ENCODE data around the gene VPS50. TPM values are rescaled to one million over a fixed set of nuclear protein-coding genes. Genes with fewer than 3 reads are reported as not detected.

Gene VPS50
- polyA plus RNA-seq, 3 donors, result 7.6 to 12.6 (median 9.5) TPM

- WGBS (ENCODE audit: insufficient coverage), result 94% methylated on average over 2 of the region's 2 CpGs
- Mint-ChIP-seq H3K36me3 (peaks cover 6 to 9% of the 10 kb centered on the region in 2 donors), H3K27ac (no peak overlapping the region), H3K27me3 (ENCODE audit: low read depth in 3 of 3) (no peaks in the 10 kb centered on the region), H3K9me3 (no peaks in the 10 kb centered on the region), H3K4me3 (no peak overlapping the region), H3K4me1 (peaks cover 14% of the 10 kb centered on the region)
- Histone ChIP-seq H3K9ac (ENCODE audit: insufficient read depth, low read length, poor library complexity, severe bottlenecking) (no peak overlapping the region), H3K79me2 (ENCODE audit: insufficient read depth, low read length) (peaks cover 70% of the 10 kb centered on the region), H3K9me3 (replicated peaks in 1 of 2; ENCODE audit: control insufficient read depth in 1 of 2, insufficient read depth in 1 of 2, low read length in 2 of 2) (no peaks in the 10 kb centered on the region), H4K20me1 (ENCODE audit: insufficient read depth, low read length) (peaks cover 27% of the 10 kb centered on the region), H3K4me1 (ENCODE audit: control insufficient read depth in 1 of 2, insufficient read depth in 2 of 2, low read length in 2 of 2) (peaks cover 11 to 19% of the 10 kb centered on the region in 2 donors), H3K4me2 (replicated peaks; ENCODE audit: extremely low read depth, low read length, poor library complexity, severe bottlenecking) (no peak overlapping the region), H2AFZ (ENCODE audit: insufficient read depth, low read depth, low read length, poor library complexity, severe bottlenecking) (no peak overlapping the region), H3K36me3 (replicated peaks in 1 of 2; ENCODE audit: control insufficient read depth in 1 of 2, insufficient read depth in 2 of 2, low read length in 2 of 2) (peaks cover 4 to 10% of the 10 kb centered on the region in 2 donors), H3K4me3 (replicated peaks in 1 of 3; ENCODE audit: low read depth in 2 of 3, low read length in 3 of 3) (no peak overlapping the region), H3K27me3 (ENCODE audit: control insufficient read depth in 2 of 2, insufficient read depth in 2 of 2, low read length in 2 of 2) (peaks cover 0 to under 1% of the 10 kb centered on the region in 2 donors), H3K27ac (ENCODE audit: low read depth in 1 of 2, low read length in 2 of 2) (no peak overlapping the region)
- TF ChIP-seq, protein P1, sequence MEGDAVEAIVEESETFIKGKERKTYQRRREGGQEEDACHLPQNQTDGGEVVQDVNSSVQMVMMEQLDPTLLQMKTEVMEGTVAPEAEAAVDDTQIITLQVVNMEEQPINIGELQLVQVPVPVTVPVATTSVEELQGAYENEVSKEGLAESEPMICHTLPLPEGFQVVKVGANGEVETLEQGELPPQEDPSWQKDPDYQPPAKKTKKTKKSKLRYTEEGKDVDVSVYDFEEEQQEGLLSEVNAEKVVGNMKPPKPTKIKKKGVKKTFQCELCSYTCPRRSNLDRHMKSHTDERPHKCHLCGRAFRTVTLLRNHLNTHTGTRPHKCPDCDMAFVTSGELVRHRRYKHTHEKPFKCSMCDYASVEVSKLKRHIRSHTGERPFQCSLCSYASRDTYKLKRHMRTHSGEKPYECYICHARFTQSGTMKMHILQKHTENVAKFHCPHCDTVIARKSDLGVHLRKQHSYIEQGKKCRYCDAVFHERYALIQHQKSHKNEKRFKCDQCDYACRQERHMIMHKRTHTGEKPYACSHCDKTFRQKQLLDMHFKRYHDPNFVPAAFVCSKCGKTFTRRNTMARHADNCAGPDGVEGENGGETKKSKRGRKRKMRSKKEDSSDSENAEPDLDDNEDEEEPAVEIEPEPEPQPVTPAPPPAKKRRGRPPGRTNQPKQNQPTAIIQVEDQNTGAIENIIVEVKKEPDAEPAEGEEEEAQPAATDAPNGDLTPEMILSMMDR (IDR thresholded peaks at IDR 0.05), result no peak
- DNase-seq, result no peak
- intact Hi-C loops (cut with micrococcal nuclease), result no loop called here
These were observed 3.4 kb downstream of the VPS50 start for GRCh38 chr7:93235541-93235940.

GRCh38 chr7:93238131-93238530 lies 6.0 kb downstream of the VPS50 start:
- Histone ChIP-seq H3K9ac (ENCODE audit: insufficient read depth, low read length, poor library complexity, severe bottlenecking) (no peak overlapping the region), H3K4me3 (replicated peaks in 1 of 3; ENCODE audit: low read depth in 2 of 3, low read length in 3 of 3) (no peak overlapping the region), H3K9me3 (replicated peaks in 1 of 2; ENCODE audit: control insufficient read depth in 1 of 2, insufficient read depth in 1 of 2, low read length in 2 of 2) (no peaks in the 10 kb centered on the region), H3K27me3 (ENCODE audit: control insufficient read depth in 2 of 2, insufficient read depth in 2 of 2, low read length in 2 of 2) (no peaks in the 10 kb centered on the region), H3K4me1 (ENCODE audit: control insufficient read depth in 1 of 2, insufficient read depth in 2 of 2, low read length in 2 of 2) (peaks cover 0 to 2% of the 10 kb centered on the region in 2 donors), H3K79me2 (ENCODE audit: insufficient read depth, low read length) (peaks cover 62% of the 10 kb centered on the region), H4K20me1 (ENCODE audit: insufficient read depth, low read length) (peaks cover 33% of the 10 kb centered on the region), H2AFZ (ENCODE audit: insufficient read depth, low read depth, low read length, poor library complexity, severe bottlenecking) (no peak overlapping the region), H3K27ac (ENCODE audit: low read depth in 1 of 2, low read length in 2 of 2) (no peak overlapping the region), H3K36me3 (replicated peaks in 1 of 2; ENCODE audit: control insufficient read depth in 1 of 2, insufficient read depth in 2 of 2, low read length in 2 of 2) (peaks cover 19 to 21% of the 10 kb centered on the region in 2 donors), H3K4me2 (replicated peaks; ENCODE audit: extremely low read depth, low read length, poor library complexity, severe bottlenecking) (no peak overlapping the region)
- Mint-ChIP-seq H3K9me3 (no peaks in the 10 kb centered on the region), H3K27ac (no peak overlapping the region), H3K4me1 (peaks cover 2% of the 10 kb centered on the region), H3K4me3 (no peak overlapping the region), H3K27me3 (ENCODE audit: low read depth in 3 of 3) (no peaks in the 10 kb centered on the region), H3K36me3 (peaks cover 10 to 17% of the 10 kb centered on the region in 2 donors)
- WGBS (ENCODE audit: insufficient coverage), result no CpG with 5 or more reads among the region's 4 CpGs
- intact Hi-C loops (cut with micrococcal nuclease), result no loop called here
- no peak for DNase-seq
- TF ChIP-seq, protein P1 (IDR thresholded peaks at IDR 0.05), result no peak

Measured in CD14-positive monocyte (primary cell).